Activated CD8-positive, alpha-beta memory T cell treated with anti-CD3 and anti-CD28 coated beads, Interleukin-2, amount 50 U/mL, for 24 hours (primary cell): ENCODE results near the gene VSIG8.

Source experiments
- DNase-seq: peaks from one replicate; pipeline ENCODE4 v3.0.0-alpha.2; 2020; ENCODE audit errors: extremely low read depth

The VSIG8 gene

DNA sequence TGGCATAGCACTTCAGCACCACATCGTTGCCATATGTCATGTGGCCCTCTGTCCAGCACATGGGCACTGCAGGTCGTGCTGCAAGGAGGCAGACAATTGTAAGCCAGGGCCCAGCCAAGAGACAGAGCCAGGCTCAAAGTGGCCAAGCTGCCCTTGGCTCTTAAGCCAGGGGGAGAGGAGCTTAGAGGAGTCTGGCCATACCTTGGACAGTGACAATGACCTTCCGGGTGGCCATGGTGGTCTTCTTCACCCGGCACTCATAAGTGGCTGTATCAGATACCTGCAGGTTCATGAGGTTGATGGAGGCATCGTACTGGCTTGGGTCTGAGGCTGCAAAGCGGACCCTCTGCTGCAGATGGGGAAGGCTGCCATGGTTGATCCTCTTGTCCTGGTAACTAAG is 4.6 kb downstream of the VSIG8 start:
- DNase-seq = no peak

DNA sequence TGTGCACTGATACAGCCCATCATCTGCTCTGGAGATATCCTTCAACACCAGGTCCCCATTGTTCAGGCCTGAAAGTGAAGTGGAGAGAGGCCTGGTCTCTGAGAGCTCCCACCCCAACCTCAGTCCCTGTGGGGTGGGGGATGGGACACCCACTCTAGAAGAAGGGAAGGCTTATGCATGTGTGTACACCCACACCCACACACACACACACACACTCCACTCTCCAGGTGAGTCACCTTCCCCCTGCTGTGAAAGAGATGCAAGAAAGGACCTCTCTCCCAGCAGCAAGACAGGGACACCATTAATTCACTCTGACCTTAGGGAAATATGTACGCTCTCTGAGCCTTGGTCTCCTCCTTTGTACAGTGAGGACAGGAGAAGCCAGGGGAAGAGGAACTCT is 5.9 kb downstream of the VSIG8 start:
- no peak for DNase-seq

DNA sequence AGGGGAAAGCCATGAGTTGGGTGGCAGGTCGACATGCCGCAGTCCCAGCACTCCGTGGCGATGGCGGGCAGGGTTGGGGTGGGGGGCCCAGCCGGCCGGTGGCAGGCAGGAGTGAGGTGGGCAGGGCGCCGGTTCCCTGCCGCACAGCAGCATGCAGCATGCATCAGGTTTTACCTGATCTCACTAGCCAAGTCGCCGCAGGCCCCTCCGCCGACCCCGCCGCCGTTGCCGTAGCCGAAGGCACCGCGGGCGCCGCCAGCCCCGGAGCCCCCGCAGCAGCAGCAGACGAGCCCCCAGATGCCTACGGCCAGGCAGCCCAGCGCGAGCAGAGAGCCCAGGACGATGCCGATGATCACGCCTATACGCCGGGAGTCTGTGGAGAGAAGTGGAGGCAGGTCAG is 6.7 kb downstream of the VSIG8 start:
- no peak for DNase-seq

DNA sequence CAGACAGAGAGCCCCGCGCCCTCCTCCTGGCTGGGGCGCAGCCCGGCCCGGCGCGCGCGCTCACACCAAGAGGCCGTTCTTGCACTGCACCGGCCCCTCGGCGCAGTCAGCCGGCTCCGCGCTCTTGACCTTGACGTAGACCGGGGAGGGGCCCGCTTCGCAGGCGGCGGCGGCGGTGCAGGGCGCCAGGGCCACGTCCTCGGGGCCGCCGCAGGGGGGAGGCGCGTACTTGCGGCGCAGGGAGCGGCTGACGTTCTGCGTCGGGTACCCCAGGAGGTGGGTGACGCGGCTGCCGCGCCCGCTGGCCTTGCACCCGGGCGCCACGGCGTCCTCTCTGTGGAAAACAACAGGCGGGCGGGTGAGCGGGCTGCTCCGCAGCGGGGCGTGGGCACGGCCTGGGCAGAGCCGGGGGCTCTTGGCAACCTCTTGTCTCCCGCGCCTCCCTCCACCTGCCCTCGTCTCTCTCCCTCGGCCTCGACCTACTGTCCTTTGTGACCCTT is 7.7 kb downstream of the VSIG8 start:
- peak; percentile 26 for DNase-seq

DNA sequence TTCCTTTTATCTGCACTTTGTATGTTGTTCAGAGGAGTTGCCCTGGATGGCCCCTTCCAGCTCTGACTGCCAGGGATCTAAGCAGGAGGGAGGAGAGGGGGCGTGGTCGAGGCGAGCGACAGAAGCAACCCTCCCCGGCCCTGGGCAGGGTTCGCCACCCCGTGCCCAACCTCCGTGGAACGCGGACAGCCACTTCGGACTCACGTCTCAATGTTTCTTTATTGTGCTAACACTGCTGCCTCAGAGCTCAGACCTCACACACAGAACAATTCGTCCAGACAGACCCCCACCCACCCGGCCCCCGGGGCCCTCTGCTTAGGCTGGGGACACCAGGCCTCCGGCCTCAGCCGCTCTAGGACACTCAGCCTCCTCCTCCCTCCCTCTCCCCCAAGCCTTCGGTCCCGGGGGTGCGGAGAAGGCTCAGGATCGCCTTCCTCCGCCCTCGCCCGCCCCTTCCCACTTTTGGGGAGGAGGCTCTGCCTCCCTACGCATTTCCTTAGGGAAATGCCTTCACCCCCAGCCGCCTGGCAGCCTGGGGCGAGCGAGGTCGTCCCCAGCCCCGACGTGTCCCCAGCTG is 8.3 kb downstream of the VSIG8 start:
- DNase-seq = no peak

DNA sequence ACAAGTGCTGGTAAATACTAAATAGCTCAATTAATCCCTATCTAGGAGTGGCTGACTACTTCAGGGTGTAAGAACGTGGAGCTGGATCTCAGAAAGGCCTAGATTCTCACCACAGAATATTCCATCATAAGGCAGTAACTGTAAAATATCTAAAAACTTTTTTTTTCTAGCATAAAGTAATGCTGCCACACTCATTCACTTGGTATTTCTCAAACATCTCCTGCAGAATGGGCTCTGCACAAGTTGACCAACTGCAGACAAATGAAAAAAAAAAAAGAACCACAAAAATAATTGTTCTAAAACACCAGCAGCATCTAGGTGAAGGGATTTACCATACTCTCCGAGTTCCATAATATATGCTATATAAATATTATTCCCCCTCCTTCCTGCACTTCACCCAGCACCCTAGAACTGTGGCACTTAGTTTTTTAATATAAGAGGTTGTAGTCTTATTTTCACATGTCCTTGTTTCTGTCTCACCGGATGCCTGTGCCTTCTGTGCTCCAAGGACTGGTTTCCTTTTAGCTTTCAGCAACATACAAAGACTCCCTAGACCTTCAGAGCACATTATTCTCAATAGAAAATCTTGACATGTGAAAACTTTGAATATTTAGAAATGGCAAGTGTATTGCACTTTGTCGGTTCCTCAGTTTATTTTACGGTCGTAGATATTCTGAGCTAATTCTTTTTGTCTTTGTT is 8.9 kb downstream of the VSIG8 start:
- DNase-seq = no peak

DNA sequence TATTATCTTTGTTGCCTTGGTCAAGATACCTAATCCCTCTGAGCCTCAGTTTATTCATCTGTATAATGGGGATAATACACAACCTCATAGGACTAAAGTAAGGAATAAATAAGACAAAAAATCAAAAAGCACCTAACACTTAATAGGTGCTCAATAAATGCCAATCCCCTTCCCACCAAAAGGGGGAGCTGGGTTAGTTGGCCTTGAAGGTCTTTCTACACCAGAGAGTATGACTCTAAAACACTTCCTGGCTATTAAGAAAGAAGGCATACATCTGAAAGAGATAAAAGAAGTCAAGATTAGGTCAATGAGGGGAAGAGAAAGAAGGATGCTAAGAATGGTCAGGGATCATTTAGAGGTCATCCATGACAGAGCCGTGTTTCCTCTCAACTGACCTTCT is 11.1 kb downstream of the VSIG8 start:
- no peak for DNase-seq

DNA sequence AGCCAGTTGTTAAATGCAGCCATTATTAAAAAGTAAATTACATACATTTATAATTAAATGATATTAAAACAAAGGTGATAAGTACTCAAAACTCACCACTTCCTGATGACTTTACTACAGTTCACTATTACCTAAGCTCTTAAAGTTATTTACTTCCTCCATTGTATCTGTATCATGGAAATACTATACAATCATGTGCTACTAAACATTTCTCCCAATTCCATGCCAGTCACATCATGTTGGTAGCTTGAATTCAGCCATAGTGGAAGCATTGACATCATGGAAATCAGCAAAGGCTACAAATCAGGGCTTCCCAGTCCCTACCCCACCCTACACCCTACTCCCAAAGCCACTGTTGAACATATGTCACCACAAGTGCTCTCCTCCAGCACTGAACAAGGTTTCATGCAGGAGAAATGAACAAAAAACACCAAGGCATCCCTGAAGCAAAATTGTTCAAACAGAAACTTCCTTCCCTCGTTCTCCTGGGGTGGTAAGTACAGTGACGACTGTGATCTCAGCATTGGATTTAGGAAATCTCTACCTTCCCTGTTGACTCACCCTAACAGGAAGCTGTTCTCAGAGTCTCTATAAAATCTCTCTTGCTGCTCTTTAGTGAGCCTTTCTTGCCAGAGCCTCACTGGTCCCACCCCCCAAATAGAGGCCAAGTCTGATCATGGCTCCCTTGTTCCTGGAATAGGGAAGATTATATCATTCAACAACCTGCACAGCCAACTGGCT is 12.7 kb downstream of the VSIG8 start:
- DNase-seq = no peak

DNA sequence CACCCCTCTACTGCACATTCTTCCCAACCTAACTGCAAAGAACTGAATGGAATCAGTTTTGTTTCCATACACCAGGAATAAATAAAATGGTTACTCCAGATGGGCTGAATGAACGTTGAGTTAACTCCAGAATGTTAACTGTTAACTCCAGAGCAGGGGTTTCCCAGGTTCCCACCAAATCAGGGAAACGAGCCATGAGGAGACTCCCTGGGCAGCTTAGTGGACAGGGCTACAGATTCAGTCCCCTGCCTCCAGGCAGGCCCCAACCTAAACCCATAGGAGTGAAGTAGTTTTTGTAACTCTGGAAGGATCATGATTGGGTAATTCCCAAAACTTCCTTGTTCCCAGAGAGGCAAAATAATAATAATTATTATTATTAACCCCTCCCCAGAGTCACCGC is 14.1 kb downstream of the VSIG8 start:
- DNase-seq = no peak

DNA sequence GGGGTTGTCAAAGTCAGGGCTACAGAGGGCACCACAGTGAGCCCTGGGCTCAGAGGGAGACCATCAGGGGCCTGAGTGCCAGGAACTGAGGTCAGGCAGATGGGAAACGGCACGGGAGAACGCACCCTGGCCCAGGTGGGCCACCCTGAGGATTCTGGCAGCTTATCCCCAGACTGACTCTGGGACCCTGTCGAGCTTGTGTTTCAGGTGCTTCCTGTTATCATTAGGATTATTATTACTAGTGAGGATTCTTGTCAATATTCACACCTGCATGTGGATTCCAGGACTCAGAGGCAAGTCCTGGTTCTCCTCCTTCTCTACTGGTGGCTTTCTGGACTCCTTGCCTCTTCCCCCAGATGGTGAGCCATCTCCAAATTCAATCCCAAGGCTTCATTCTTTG is 15.2 kb downstream of the VSIG8 start:
- DNase-seq = no peak

DNA sequence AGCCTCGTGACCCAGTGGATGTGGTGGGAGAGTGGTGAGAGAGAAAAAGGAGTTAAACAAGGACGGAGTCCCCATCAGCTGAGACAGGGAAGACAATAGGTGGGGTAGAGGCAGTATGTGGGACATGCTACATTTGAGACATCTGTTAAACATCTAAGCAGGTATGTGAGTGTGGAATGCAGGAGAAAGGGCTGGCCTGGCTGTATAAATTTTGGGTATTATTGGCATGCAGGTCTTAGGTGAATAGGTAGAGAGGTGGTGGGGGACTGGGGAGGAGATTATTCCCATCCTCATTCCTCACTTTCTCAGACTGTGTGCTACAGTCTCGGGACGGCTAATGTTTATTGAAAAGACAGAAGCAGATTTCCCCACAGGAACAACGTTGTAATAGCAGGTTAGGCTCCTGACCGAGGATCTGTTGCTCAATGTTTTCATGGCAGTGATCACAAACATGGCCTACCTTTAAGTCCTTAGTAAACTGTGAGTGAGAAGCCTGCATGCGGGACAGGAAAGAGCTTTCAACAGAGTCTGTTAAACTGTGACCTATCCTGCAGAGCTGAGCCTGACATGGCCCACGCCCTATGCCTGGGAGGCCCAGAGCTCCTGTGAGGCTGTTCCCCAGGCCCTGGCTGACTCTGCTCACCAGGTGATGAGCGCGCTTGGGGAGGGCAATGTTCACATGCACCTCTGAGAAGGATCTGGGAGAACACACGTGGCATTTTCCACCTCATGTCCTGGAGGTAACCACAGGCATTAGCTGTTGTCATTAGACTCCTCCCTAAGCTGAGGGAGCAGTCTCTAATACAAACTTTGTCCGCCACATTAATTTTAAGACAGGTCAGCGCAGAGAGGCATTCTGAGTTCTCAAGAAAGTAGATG is 16.5 kb downstream of the VSIG8 start:
- no peak for DNase-seq

DNA sequence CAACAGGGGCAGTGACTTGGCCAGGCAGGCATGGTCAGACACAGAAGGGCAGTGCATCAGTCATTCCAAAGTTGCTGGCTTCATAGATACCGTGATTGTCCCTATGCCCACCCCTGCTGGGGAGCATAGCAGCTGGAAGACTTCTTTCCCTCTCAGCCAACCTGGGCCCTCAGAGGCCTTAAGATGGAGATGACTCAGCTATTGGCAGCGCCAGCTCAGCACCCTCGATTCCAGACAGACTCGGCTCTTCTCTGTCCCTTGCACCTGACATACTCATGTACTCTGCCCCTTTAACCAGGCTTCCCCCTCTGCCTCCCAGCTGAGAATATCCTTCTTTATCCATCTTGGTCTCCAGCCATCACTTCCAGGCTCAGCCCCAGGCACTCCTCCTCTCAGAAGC is 19.0 kb downstream of the VSIG8 start:
- no peak for DNase-seq

DNA sequence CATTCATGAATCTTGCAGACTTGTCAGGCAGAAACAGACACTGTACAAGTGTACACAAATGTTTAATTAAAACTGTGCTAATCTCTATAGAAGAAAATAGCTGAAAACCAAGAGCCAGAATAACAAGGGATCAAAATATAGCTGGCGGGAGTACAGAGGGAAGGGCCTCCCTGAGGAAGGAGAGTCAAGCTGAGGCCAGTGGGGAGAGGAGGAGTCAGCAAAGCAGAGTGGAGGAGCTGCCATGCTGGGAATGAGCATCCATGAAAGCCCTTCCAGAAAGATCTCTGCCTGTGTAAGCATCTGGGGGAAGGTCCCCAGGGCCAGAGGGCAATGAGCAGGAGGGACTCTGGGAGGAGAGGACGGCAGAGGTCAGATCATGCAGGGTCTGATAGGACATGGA is 20.7 kb downstream of the VSIG8 start:
- DNase-seq = no peak

DNA sequence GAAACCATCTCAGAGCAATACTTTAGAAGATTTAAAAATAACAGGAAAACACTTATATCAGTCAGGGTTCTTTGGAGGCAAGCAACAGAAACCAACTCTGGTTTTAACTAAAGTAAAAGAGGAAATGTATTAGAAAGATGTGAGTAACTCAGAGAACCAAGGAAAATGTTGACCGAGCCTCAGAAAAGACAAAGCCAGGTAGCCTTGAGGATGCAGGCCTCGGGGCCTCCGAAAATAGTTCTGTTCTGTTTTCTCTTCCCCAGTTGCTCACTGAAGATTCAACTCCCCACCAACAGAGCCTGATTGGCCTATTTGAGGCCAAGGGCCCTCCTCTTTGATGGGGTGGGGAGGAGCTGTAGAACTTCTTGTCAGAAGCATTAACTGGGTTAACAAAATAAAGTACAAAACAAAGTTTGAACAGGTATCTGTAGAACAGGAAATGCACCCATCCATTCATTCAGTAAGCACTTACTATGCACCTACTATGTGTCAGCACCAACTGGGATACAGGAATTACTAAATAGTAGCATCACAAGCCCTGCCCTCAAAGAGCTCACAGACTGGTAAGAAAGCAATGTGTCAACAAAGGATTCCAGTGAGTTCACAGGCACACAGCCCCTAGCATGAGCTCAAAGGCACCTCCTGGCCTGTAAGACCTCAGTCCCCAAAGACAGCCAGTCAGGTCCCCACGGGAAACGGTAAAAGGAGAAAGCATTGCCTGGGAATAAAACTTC is 23.2 kb downstream of the VSIG8 start:
- no peak for DNase-seq

DNA sequence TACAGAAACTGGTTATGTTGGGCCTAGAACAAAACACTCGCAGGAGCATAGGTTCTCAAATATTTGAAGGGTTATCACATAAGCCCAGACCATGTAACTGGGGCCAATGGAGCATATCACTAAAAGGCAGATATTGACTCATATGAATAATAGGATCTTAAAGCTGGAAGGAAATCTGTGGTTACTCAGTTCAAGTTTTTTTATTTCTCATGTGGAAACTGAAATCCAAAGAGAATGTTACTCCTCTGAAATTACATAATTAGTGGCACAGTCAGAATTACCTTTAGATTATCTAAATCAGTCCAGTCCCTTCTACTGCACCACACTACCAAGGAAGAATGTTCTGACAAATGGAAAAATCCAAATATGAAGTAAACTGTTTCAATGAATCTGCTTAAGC is 23.7 kb downstream of the VSIG8 start:
- no peak for DNase-seq

DNA sequence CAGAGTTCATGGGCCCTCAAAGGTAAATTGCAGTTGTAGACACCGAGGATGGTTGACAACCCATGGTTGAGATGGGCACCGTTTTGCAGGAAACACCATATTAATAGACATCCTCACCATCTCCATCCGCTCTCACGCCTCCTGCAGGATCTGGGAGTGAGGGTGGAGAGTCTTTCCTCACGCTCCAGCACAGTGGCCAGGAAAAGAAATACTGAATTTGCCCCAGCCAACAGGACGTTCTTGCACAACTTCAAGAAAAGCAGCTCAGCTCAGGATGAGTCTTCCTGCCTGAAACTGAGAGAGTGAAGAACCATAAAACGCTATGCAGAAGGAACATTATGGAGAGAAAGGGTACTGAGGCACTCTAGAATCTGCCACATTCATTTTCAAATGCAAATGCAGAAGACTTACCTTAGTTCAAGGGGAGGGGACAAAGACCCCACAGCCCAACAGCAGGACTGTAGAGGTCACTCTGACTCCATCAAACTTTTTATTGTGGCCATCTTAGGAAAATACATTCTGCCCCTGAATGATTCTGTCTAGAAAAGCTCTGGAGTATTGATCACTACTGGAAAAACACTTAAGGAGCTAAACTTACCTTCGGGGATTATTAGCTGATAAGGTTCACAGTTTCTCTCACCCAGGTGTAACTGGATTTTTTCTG is 26.5 kb downstream of the VSIG8 start:
- DNase-seq = no peak

DNA sequence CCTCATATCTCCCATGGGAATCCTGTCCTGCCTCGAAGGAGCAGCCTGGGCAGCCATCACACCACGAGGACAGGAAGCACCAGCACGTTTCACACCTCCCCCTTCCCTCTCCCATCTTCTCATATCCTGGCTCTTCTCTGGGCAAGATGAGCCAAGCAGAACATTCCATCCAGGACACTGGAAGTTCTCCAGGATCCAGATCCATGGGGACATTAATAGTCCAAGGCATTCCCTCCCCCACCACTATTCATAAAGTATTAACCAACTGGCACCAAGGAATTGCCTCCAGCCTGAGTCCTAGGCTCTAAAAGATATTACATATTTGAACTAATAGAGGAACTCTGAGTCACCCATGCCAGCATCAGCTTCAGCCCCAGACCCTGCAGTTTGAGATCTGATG is 27.1 kb downstream of the VSIG8 start:
- no peak for DNase-seq

DNA sequence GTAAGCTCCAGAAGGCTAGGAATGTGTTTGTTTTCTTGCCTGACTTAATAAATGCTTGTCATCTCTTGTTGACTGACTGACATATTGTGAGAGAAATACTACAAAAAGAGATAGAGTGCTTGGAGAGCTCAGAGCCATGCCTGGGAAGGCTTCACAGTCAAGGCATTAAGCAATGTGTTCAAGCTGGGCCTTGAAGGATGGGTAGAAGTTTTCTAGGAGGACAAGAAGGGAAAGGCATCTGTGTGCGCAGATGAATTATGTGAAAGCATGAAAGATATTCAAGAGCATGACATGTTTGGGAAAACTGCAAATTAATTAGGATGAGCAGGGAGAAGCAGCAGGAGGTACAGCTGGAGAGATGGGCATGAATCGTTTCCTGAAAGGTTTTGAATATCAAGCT is 30.1 kb downstream of the VSIG8 start:
- no peak for DNase-seq

DNA sequence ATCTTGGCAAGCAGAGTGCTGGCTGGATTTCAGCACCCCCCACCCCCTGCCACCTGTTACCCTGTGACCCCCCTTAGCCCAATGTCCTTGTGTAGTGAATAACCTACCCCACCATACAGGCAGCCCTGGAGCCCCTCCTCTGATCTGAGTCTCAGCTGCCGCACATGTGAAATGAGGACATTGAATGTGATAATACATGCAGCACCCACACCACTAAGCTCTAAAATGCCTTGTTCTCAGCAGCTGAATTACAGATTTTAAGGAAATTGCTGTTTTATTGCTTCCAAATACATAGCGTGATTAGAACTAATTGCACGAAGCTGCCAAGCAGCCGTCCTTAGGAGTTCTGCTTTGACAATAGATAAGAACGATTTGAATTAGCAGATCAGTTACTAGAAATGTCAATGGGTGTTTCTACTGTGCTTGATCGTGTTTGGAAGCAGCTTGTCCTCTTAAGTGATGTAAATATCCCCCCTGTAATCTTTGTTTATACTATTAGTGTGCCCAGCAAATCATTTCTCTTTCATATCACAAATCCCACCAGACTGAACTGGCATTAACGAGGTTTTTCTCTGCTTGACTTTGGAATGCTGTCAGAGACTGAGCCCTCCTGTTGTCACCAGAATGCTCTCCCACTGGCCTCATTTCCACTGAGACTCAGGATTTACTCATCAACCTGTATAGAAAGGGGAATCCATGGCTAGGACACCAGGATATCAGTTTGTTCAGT is 30.9 kb downstream of the VSIG8 start:
- no peak for DNase-seq

DNA sequence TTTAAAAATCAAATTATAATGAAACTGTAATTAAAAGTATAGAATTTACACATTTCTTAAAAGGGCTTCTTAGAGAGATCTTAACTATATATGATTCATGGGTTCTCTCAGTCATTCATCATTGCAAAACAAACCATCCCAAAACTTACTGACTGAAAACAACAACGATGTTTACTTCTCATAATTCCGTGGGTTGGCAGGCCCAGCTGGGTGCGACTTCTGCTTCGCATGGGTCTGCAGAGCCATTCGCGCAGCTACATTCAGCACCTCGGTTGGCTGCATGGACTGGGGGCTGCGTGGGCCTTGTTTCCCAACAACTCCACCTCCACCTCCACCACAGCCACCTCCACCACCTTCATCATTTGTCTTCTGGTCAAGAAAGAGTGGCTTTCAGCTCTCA is 31.7 kb downstream of the VSIG8 start:
- DNase-seq = no peak
